ENCODE results near the gene RTBDN. TPM values are rescaled to one million over a fixed set of nuclear protein-coding genes. Genes with fewer than 3 reads are reported as not detected.

The RTBDN gene
- total RNA-seq, 2 experiments from 2014 or later = not detected

- POLR2A ChIA-PET = no interaction called here
- intact Hi-C loops (cut with DNase I, micrococcal nuclease) = no loop called here
- H3K9me3 ChIP-seq (ENCODE audit: control insufficient read depth in 1 of 2, insufficient read depth in 1 of 2, low read length in 2 of 2) = peaks cover 0 to 27% of the 10 kb centered on the region in 2 experiments
- H3K27me3 ChIP-seq (ENCODE audit: control insufficient read depth in 1 of 2, insufficient read depth in 2 of 2, low read length in 2 of 2) = no peaks in the 10 kb centered on the region
- no peaks in the 10 kb centered on the region for H3K4me1 ChIP-seq (ENCODE audit: insufficient read depth, low read length)
- no peak overlapping the region for H3K4me3 Mint-ChIP-seq
- no peak overlapping the region for H3K4me3 ChIP-seq (ENCODE audit: low read length)
- H3K36me3 ChIP-seq (ENCODE audit: insufficient read depth, low read length) = no peaks in the 10 kb centered on the region
- H3K36me3 Mint-ChIP-seq (ENCODE audit: low read depth) = no peaks in the 10 kb centered on the region
- no peak for TF ChIP-seq CTCF (IDR thresholded peaks at IDR 0.05)
- DNase-seq = no peak
- CTCF ChIA-PET = no interaction called here
- no peaks in the 10 kb centered on the region for H3K9me3 Mint-ChIP-seq
- H3K27me3 Mint-ChIP-seq = peaks cover 8% of the 10 kb centered on the region
- no peaks in the 10 kb centered on the region for H3K4me1 Mint-ChIP-seq (ENCODE audit: low read depth)
- H3K27ac Mint-ChIP-seq = no peak overlapping the region
- no peak overlapping the region for H3K27ac ChIP-seq (ENCODE audit: low read depth in 1 of 2, low read length in 2 of 2)
- ATAC-seq (ENCODE audit: poor library complexity) = no peak
Observed at GRCh38 chr19:12859546-12859945, 25.2 kb upstream of the RTBDN start.

DNA sequence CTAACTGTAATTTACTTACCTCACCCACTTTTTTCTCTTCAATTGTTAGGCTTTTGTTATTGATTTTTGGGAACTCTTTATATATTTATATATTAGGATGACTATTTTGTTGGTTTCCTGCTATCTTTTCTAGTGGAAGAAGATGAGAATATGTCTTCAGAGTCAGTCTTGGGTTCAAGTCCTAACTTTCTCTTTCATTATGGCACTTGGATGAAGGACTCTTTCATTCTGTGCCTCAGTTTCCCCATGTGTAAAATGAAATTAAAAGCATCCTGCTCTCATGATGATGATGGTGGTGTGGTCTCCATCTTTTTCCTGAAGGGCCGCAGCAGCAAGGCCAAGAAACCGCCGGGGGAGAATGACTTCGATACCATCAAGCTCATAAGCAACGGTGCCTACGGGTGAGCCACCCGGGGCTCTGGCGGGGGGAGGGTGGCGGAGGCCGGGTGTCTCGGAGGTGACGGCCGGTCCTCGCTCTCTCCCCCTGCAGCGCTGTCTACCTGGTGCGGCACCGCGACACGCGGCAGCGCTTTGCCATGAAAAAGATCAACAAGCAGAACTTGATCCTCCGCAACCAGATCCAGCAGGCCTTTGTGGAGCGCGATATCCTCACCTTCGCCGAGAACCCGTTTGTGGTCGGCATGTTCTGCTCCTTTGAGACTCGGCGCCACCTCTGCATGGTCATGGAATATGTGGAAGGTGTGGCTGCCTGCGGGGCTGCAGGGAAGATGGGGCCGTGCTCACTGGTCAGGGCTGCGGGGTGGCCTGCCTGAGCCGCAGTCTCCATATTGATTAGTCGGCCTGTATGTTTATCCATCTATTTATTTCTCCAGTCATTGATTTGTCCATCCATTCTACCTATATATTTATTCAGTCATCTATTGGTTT, 23.9 kb upstream of the RTBDN start:
- TF ChIP-seq CTCF (IDR thresholded peaks at IDR 0.05) = no peak
- no peaks in the 10 kb centered on the region for H3K9me3 Mint-ChIP-seq
- Histone ChIP-seq H3K27me3 (ENCODE audit: control insufficient read depth in 1 of 2, insufficient read depth in 2 of 2, low read length in 2 of 2) (no peaks in the 10 kb centered on the region), H3K4me3 (ENCODE audit: low read length) (no peak overlapping the region), H3K27ac (ENCODE audit: low read depth in 1 of 2, low read length in 2 of 2) (no peak overlapping the region), H3K4me1 (ENCODE audit: insufficient read depth, low read length) (no peaks in the 10 kb centered on the region), H3K9me3 (ENCODE audit: control insufficient read depth in 1 of 2, insufficient read depth in 1 of 2, low read length in 2 of 2) (peaks cover 0 to 27% of the 10 kb centered on the region in 2 experiments), H3K36me3 (ENCODE audit: insufficient read depth, low read length) (no peaks in the 10 kb centered on the region)
- H3K4me1 Mint-ChIP-seq (ENCODE audit: low read depth) = no peaks in the 10 kb centered on the region
- H3K27me3 Mint-ChIP-seq = peaks cover 5% of the 10 kb centered on the region
- no peaks in the 10 kb centered on the region for H3K36me3 Mint-ChIP-seq (ENCODE audit: low read depth)
- ChIA-PET CTCF (no interaction called here), POLR2A (no interaction called here)
- H3K27ac Mint-ChIP-seq = no peak overlapping the region
- no peak overlapping the region for H3K4me3 Mint-ChIP-seq
- intact Hi-C loops (cut with DNase I, micrococcal nuclease) = no loop called here
- ATAC-seq (ENCODE audit: poor library complexity) (no peak), DNase-seq (no peak)

DNA sequence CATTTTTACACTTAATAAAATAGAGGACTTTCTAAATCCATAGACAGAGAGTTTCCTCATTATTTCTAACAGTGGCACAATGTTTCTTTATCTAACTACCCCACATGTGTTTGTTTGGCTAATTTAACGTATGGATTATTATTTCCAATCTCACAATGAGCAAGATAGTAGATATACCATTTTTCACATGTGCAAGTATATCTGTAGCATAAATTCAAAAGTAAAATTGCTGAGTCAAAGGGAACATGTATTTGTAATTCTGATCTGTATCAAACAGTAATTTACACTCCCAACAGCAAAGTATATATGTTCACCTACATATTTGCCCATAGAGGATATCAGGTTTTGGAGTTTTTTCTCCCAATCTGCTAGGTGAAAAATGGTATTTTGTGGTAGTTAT, 22.3 kb upstream of the RTBDN start:
- no peaks in the 10 kb centered on the region for H3K4me1 Mint-ChIP-seq (ENCODE audit: low read depth)
- ChIA-PET POLR2A (no interaction called here), CTCF (no interaction called here)
- no peaks in the 10 kb centered on the region for H3K4me1 ChIP-seq (ENCODE audit: insufficient read depth, low read length)
- H3K36me3 ChIP-seq (ENCODE audit: insufficient read depth, low read length) = no peaks in the 10 kb centered on the region
- ATAC-seq (ENCODE audit: poor library complexity) (no peak), DNase-seq (no peak)
- H3K27ac ChIP-seq (ENCODE audit: low read depth in 1 of 2, low read length in 2 of 2) = no peak overlapping the region
- H3K27me3 ChIP-seq (ENCODE audit: control insufficient read depth in 1 of 2, insufficient read depth in 2 of 2, low read length in 2 of 2) = no peaks in the 10 kb centered on the region
- peaks cover 0 to 27% of the 10 kb centered on the region in 2 experiments for H3K9me3 ChIP-seq (ENCODE audit: control insufficient read depth in 1 of 2, insufficient read depth in 1 of 2, low read length in 2 of 2)
- no peaks in the 10 kb centered on the region for H3K9me3 Mint-ChIP-seq
- H3K4me3 ChIP-seq (ENCODE audit: low read length) = no peak overlapping the region
- H3K4me3 Mint-ChIP-seq = no peak overlapping the region
- intact Hi-C loops (cut with DNase I, micrococcal nuclease) = no loop called here
- H3K36me3 Mint-ChIP-seq (ENCODE audit: low read depth) = no peaks in the 10 kb centered on the region
- TF ChIP-seq CTCF (IDR thresholded peaks at IDR 0.05) = no peak
- peaks cover 5% of the 10 kb centered on the region for H3K27me3 Mint-ChIP-seq
- no peak overlapping the region for H3K27ac Mint-ChIP-seq
